ENCODE data around the gene LCN6.
"Not testable (repeated sequence)": the region's sequence is repeated elsewhere in the genome, so short reads cannot be mapped to it uniquely, and the experiment has no call there.

Gene LCN6

GRCh38 chr9:136784249-136784996 is 36.1 kb upstream of the LCN6 start:
- no peak for DNase-seq (ENCODE audit: low read depth in 2 of 3, low spot score in 1 of 3)

- DNase-seq (ENCODE audit: low read depth in 2 of 3, low spot score in 1 of 3): no peak
Measured at GRCh38 chr9:136782452-136782851, 34.1 kb upstream of the LCN6 start.

- DNase-seq (ENCODE audit: low read depth in 2 of 3, low spot score in 1 of 3): no peak
Measured at GRCh38 chr9:136779808-136780207, 31.5 kb upstream of the LCN6 start.

GRCh38 chr9:136777359-136777758 is 29.0 kb upstream of the LCN6 start:
- no peak for DNase-seq (ENCODE audit: low read depth in 2 of 3, low spot score in 1 of 3)

- no peak for DNase-seq (ENCODE audit: low read depth in 2 of 3, low spot score in 1 of 3)
Measured at GRCh38 chr9:136776947-136777346, 28.6 kb upstream of the LCN6 start.

- no peak for DNase-seq (ENCODE audit: low read depth in 2 of 3, low spot score in 1 of 3)
Measured at GRCh38 chr9:136775191-136775590, 26.9 kb upstream of the LCN6 start.

GRCh38 chr9:136774416-136775045 is 26.2 kb upstream of the LCN6 start:
- no peak for DNase-seq (ENCODE audit: low read depth in 2 of 3, low spot score in 1 of 3)

- no peak for DNase-seq (ENCODE audit: low read depth in 2 of 3, low spot score in 1 of 3)
Measured at GRCh38 chr9:136773386-136774044, 25.2 kb upstream of the LCN6 start.

GRCh38 chr9:136771907-136772415 is 23.6 kb upstream of the LCN6 start:
- no peak for DNase-seq (ENCODE audit: low read depth in 2 of 3, low spot score in 1 of 3)

- DNase-seq (ENCODE audit: low read depth in 2 of 3, low spot score in 1 of 3): peak in 2 of 3 donors; percentile 46 to 56
Measured at GRCh38 chr9:136769710-136770191, 21.4 kb upstream of the LCN6 start.

- peak; percentile 27 to 50 (median 43) for DNase-seq (ENCODE audit: low read depth in 2 of 3, low spot score in 1 of 3)
Measured at GRCh38 chr9:136766410-136767120, 18.2 kb upstream of the LCN6 start.

- DNase-seq (ENCODE audit: low read depth in 2 of 3, low spot score in 1 of 3): not testable (repeated sequence)
Measured at GRCh38 chr9:136765745-136766409, 17.6 kb upstream of the LCN6 start.

- no peak for DNase-seq (ENCODE audit: low read depth in 2 of 3, low spot score in 1 of 3)
Measured at GRCh38 chr9:136765041-136765440, 16.7 kb upstream of the LCN6 start.

- no peak for DNase-seq (ENCODE audit: low read depth in 2 of 3, low spot score in 1 of 3)
Measured at GRCh38 chr9:136764301-136764891, 16.1 kb upstream of the LCN6 start, which contains the start of gene LCN15. LCN15 (minus strand) TSS chr9:136764518; CDS start chr9:136764488, 30 bp downstream.

GRCh38 chr9:136763649-136764035 is 15.3 kb upstream of the LCN6 start:
- no peak for DNase-seq (ENCODE audit: low read depth in 2 of 3, low spot score in 1 of 3)

GRCh38 chr9:136762915-136763648 is 14.8 kb upstream of the LCN6 start:
- peak in 1 of 3 donors; percentile 54 for DNase-seq (ENCODE audit: low read depth in 2 of 3, low spot score in 1 of 3)

- no peak for DNase-seq (ENCODE audit: low read depth in 2 of 3, low spot score in 1 of 3)
Measured at GRCh38 chr9:136762221-136762691, 13.9 kb upstream of the LCN6 start.

GRCh38 chr9:136761545-136761981 is 13.2 kb upstream of the LCN6 start:
- DNase-seq (ENCODE audit: low read depth in 2 of 3, low spot score in 1 of 3): no peak

GRCh38 chr9:136760834-136761544 is 12.7 kb upstream of the LCN6 start:
- not testable (repeated sequence) for DNase-seq (ENCODE audit: low read depth in 2 of 3, low spot score in 1 of 3)

Measured in stimulated activated CD4-positive, alpha-beta T cell treated with anti-CD3 and anti-CD28 coated beads, Interleukin-12 subunit alpha, Interleukin-12 subunit beta, amount 100 ng/mL, for 48 hours (primary cell).